HG03575 (cell line): ENCODE data around the gene FERMT1.
"Not testable (repeated sequence)": the region's sequence is repeated elsewhere in the genome, so short reads cannot be mapped to it uniquely, and the experiment has no call there.

Experiments used
- ATAC-seq: cut with Tn5 transposase; IDR thresholded peaks from one replicate; pipeline ENCODE4 v1.9.1; 2021; ENCODE audit not compliant: unreplicated experiment, insufficient number of reproducible peaks, low FRiP score; ENCODE audit errors: extremely low read depth

Gene FERMT1

DNA sequence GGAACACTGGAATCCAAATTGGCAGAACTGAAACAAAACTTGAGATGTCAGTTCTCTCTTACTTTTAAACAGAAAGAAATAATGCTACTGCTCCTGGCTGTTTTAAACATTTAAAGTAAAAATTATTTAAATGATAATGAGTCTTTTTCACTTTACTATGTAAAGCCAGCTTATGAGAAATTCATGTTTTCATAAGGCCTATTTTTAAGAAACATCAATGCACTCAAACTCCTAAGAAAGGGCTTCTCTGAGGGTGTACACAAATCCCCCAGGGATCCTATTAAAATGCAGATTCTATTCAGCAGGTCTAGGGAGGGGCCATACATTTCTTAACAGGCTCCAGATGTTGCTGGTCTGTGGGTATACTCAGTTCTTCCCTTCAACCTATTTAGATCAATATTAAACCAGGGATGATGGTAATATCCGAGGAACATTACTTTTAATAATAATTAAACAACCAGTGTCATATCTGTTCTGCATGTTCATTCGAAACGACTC, 2.3 kb downstream of the FERMT1 start:
- no peak for ATAC-seq

GRCh38 chr20:6116758-6117157, 6.1 kb downstream of the FERMT1 start:
- ATAC-seq, result no peak

- ATAC-seq, result no peak
Observed at GRCh38 chr20:6115221-6115895, 7.5 kb downstream of the FERMT1 start.

- no peak for ATAC-seq
Observed at GRCh38 chr20:6114696-6115095, 8.1 kb downstream of the FERMT1 start.

- ATAC-seq, result no peak
Observed at GRCh38 chr20:6113951-6114350, 8.9 kb downstream of the FERMT1 start.

DNA sequence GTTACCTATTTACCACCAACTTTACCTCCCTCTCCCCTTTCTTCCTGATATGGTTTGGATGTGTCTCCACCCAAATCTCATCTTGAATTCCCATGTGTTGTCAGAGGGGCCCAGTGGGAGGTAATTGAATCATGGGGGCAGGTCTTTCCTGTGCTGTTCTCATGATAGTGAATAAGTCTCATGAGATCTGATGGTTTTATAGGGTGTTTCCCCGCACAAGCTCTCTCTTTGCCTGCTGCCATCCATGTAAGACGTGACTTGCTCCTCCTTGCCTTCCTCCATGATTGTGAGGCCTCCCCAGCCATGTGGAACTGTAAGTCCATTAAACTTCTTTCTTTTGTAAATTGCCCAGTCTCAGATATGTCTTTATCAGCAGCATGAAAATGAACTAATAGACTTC, 9.9 kb downstream of the FERMT1 start:
- ATAC-seq, result not testable (repeated sequence)

- ATAC-seq, result no peak
Observed at GRCh38 chr20:6108330-6108729, 14.5 kb downstream of the FERMT1 start.

GRCh38 chr20:6104493-6105188, 18.2 kb downstream of the FERMT1 start:
- ATAC-seq, result no peak

DNA sequence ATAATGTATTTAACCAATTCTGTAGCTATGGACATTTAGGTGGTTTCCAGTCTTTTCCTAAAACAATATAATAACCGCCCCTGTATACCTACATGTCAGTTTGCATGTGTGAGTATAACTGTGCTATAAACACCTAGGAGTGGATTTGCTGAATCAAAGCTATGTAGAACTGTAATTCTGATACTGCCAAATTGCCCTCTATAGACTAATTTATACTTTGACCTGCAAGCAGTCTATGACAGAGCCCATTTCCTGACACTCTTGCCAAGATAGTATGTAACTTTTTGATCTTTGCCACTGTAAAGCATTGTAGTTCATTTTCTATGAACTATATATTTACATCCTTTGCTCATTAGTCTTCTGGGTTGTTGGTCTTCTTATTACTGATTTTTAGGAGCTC, 19.5 kb downstream of the FERMT1 start:
- no peak for ATAC-seq

- no peak for ATAC-seq
Observed at GRCh38 chr20:6101346-6101745, 21.5 kb downstream of the FERMT1 start.

- no peak for ATAC-seq
Observed at GRCh38 chr20:6100246-6100645, 22.6 kb downstream of the FERMT1 start.

GRCh38 chr20:6099819-6100218, 23.0 kb downstream of the FERMT1 start:
- ATAC-seq, result no peak

DNA sequence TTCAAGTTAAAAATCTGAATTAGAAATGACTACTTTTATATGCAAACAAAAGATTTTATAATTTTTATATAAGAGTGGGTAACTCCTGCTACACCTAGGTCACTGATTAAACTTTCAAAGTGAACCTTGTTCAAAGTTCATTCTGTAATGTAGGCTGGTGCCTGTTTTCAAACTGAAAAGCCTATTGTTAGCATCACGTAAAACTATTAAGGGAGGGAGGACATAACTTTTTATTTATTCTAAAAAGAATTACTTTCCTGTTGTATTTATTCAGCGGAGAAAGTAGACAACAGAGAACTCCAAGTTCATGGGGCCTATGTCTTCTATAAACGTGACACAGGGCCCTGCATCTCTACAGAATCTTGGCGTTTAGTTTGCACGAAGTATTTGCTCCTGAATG, 27.4 kb downstream of the FERMT1 start:
- no peak for ATAC-seq

- no peak for ATAC-seq
Observed at GRCh38 chr20:6094565-6094964, 28.3 kb downstream of the FERMT1 start.

DNA sequence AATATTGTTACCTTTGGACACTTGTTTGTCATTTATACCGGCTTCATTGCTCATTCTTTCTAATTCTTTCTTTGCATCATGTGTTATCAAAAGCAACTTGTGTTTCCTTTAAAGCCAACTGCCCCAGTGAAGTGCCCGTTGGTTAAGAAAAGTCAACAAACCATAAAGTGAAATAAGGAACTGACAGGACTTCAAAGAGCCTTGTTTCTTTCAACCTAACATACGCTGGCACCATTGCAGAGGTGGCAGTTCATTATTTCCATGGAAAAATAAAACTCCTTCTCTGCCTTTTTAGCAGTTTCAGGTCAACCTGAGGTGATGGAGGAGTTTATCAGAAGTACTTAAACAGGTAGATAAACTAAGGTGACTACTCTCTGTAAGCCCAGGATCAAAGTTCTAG, 28.8 kb downstream of the FERMT1 start:
- no peak for ATAC-seq

DNA sequence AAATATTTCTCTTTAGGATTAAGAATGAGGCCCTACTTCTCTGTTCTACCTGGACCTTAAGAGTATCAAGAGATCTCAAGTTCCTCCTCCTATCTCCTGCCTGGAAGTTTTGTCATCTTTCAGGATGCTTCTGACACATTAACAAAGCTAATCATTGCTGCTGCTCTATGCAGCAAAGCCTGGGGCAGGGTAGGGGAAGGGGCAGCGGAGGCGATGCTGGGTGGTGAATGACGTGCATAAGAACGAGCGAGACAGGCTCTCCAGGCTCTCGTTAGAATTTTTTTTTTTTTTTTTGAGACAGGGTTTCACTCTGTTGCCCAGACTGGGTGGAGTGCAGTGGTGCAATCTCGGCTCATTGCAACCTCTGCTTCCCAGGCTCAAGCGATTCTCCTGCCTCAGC, 31.2 kb downstream of the FERMT1 start:
- no peak for ATAC-seq

DNA sequence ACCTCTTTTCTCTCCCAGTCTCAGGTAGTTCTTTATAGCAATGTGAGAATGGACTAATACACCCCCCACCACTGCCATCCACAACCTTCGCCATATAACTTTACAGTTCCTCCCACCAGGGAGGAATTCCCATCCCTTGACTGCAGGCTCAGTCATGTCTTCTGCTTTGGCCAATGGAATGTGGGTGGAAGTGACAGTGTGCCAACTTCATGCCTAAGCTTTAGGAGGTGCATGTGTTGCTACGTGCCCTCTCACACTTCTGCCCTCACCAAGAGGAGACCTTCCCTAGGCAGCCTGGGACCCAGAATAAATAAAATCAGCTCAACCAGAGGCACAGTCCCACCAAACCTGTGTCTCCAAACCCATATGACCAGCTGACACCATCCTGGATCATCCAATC, 36.0 kb downstream of the FERMT1 start:
- ATAC-seq, result no peak

DNA sequence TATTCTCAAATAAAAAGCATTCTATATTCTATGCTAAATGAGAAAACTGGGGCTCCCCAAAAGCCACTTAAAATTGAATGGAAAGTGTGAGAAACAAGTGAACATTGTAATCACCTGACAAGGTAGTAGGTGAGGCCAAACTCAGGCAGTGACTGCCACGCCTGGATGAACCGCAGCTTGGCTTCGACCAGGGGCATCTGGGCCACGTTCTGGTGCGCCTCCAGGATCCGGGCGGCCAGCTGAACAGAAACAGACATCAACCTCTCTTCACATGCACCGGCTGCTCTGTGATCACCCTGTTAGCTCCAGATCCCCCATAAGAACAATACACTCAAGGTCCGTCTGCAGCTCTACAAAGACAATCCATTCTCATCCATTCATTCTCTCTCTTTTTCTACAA, 38.9 kb downstream of the FERMT1 start:
- no peak for ATAC-seq

DNA sequence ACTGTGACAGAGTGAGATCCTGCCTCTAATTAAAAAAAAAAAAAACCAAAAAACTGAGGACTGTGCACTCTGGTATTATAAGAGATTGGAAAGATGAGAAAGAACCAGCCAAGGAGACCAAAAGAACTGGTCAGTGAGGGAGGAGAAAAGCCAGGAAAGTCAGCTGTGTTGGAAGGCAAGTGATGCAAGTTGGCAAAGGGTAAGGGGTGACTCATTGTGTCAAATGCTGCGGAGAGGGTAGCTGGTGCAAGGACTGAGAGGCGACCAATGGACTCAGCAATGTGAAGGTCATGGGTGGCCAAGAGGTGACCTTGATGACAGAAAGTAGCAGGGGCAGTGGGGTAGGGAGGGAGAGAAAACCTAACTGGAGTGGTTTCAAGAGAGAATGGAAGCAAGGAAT, 41.6 kb downstream of the FERMT1 start:
- no peak for ATAC-seq

DNA sequence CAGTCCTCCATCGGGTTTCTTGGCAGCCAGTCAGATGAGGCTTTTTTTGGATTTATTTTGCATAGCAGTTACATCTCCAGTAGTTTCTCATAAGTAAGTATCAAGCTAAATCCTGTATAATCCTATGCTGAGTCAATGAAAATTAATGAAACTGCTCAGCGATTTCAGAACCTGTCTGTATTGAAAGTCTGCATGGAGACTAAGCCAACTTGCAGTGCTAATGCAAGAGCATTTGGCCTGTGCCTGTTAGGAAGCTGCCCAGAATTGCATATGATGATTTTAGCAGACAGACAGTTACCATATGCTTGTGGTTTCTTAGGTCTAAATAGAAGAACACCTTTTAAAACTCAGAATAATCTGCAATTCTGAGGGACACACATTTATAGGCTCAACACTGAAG, 43.8 kb downstream of the FERMT1 start:
- no peak for ATAC-seq
